ENCODE results near the gene TEPSIN. TPM values are rescaled to one million over a fixed set of nuclear protein-coding genes. Genes with fewer than 3 reads are reported as not detected.

TEPSIN gene
- total and polyA plus RNA-seq, 4 donors = 3.2 to 22.9 (median 10.7) TPM

- Histone ChIP-seq H3K9ac (ENCODE audit: low read depth in 1 of 2, low read length in 2 of 2) (no peak overlapping the region), H3K27me3 (ENCODE audit: control insufficient read depth in 4 of 4, insufficient read depth in 4 of 4, low read length in 3 of 4) (no peaks in the 10 kb centered on the region), H3K4me1 (ENCODE audit: control insufficient read depth in 4 of 4, insufficient read depth in 4 of 4, low read length in 3 of 4) (no peaks in the 10 kb centered on the region), H3K27ac (ENCODE audit: low read depth in 1 of 2, low read length in 2 of 2) (no peak overlapping the region), H3K36me3 (ENCODE audit: control insufficient read depth in 4 of 4, insufficient read depth in 3 of 4, low read depth in 1 of 4, low read length in 3 of 4) (no peaks in the 10 kb centered on the region), H3K4me3 (ENCODE audit: low read depth in 1 of 3, low read length in 3 of 3) (no peak overlapping the region), H3K9me3 (ENCODE audit: control insufficient read depth in 4 of 4, low read length in 3 of 4) (no peaks in the 10 kb centered on the region)
- TF ChIP-seq HNF4G (IDR thresholded peaks at IDR 0.05) = no peak
- TF ChIP-seq ZBTB33 (IDR thresholded peaks at IDR 0.05) = no peak
- TF ChIP-seq JUND (IDR thresholded peaks at IDR 0.05) = no peak
- no peak for TF ChIP-seq RAD21 (IDR thresholded peaks at IDR 0.05)
- no peak for TF ChIP-seq TAF1 (conservative IDR thresholded peaks at IDR 0.05)
- TF ChIP-seq CTCF (IDR thresholded peaks at IDR 0.05; ENCODE audit: low read depth, low read length, missing input control) = no peak
- TF ChIP-seq ATF3 (IDR thresholded peaks at IDR 0.05) = no peak
- TF ChIP-seq RXRA (IDR thresholded peaks at IDR 0.05) = no peak
- no peak for TF ChIP-seq NR2F2 (IDR thresholded peaks at IDR 0.05)
- TF ChIP-seq EGR1 (IDR thresholded peaks at IDR 0.05; ENCODE audit: low read depth in 2 of 2) = no peak
- TF ChIP-seq FOXA1 (IDR thresholded peaks at IDR 0.05) = no peak
- no peak for TF ChIP-seq MAX (IDR thresholded peaks at IDR 0.05)
- no peak for TF ChIP-seq SP1 (IDR thresholded peaks at IDR 0.05)
- TF ChIP-seq FOXA2 (IDR thresholded peaks at IDR 0.05) = no peak
- no peak for TF ChIP-seq REST (IDR thresholded peaks at IDR 0.05)
- no peak for TF ChIP-seq GABPA (IDR thresholded peaks at IDR 0.05 in 1 of 2, conservative IDR thresholded peaks at IDR 0.05 in 1 of 2)
- 96% methylated on average over 38 of the region's 38 CpGs for WGBS
- DNase-seq (ENCODE audit: low spot score) = no peak
Measured at GRCh38 chr17:81193470-81194224, 45.2 kb downstream of the TEPSIN start.
